Activated CD4-positive, alpha-beta T cell treated with anti-CD3 and anti-CD28 coated beads, Interleukin-2, amount 50 U/mL, for 48 hours (primary cell): ENCODE results near the gene MYH10.

Experiments
- DNase-seq, 2 experiments: peaks; one replicate each; pipeline ENCODE4 v3.0.0-alpha.2; 2020

Gene MYH10

DNA sequence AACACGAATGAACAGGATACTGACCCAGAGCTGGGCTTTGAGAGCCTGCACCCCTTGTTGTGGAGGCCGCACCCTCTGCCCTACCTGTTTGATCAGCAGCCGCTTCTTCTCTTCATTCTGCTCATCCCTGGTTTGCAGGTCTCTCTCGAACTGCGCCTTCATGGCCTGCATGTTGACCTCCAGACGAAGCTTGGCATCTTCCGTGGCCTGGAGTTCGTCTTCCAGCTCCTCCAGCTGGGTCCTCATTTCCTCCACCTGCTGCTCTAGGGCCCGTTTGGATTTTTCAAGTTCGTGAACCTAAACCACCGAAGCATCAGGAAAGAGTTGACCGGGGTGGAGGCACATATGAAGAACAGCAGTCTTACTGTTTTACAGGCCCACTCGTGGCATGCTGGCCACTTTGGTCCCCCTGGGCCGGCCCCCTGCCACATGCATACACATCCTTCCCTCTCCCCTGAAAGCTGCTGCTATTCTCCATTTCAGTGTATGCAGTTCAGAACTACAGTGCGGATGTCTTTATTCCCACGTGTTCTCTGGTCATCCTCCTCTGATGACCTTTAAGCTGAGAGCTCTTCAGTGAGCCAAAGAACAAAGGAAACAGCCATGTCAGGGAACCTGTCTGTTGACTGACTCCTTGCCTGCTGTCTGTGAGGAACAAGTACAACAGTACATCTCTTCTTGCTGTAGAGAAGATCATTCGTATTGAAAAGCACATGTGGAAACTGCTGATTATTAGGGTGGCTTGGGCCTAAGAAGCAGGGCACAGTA is 140.1 kb downstream of the MYH10 start:
- DNase-seq, result no peak

DNA sequence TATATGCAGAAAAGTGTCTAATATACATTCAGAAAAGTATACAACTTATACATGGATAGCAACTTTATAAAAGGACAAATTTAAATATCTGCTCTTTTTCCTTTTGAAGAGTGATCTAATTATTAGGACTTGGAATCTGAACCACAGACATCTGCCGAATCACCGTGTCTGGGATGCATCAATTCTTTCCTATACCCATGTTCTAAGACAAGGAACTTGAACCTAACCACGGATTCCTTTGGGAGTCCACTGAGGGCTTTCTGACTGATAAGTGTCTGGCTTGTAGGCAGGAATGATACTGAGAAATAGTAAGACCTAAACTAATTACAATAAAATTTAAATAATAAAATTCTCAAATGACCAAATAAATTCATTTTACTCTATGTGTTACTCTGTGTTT is 140.7 kb downstream of the MYH10 start:
- no peak for DNase-seq

DNA sequence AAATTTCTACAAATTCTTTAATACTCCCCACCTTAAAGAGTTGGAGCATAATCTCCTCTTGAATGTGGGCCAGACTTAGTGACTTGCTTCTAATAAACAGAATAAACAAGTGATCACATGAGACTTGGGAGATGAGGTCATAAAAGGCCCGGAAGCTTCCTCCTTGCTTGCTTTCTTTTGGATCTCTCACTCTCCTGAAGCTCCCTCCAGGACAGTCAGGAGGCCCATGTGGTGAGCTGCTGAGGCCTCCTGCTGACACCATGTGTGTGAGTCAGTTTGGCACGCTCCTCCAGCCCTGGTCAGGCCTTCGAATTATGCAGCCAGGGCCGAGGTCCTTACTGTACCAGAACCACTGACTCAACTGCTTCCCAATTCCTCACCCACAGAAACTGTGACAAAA is 141.6 kb downstream of the MYH10 start:
- no peak for DNase-seq

DNA sequence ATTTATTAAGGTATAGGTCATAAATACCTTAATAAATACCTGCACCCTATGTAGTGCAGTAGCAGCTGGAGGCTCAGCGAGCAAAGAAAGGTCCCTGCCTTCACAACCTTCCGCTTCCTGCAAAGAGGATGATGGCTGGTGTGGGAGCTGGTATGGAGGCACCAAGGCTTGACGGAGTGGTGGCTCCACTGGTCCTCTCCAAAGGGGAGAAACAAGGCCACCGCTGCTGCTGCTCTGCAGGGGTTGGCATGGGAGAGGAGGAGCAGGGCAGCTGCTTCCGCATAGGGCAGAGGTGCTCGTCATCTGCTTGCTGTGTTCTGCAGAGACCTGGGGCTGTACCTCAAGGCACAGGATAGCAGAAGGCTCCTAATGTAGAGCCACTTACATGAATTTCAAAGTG is 142.0 kb downstream of the MYH10 start:
- no peak for DNase-seq

DNA sequence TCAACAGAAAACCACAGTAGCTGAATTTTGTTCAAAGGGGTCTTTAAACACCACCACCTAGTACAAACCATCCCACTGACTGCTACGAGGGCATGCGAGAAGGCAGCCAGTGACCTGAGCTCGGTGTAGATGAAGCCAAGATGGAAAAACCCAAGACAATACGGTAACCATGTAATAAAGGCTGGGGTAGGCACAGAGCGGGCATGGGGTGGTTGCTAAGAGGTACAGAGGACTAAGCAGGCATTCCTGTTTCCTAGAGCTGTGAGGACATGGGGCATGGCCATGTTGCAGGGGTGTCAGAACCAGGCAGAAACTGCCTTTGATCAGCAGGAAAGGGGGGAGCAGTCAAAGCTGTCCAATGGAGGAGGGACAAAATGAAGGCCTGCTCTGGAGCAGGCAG is 142.8 kb downstream of the MYH10 start:
- DNase-seq, result no peak

DNA sequence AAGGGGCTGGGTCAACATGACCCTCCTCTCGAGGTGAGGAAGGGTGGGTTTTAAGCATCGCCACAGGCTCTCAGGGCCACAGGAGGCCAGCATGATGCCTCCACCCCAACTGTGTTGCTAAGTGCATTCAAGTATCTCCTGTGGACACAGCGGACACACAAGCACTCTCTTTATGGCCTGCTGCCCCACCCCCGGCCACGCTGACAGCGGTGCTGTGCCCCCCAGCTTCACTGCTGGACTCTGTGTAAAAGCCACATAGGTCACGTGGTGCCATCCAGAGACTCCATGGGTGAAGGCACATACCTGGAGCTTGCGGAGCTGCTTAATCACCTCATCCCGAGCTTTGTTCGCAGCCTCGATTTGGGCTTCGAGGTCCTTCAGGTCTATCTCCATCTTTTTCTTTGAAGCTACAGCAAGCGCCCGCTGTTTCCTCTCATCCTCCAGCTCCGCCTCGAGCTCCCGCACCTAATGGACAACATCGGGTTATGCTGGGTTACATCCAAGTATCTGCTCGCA is 143.3 kb downstream of the MYH10 start:
- no peak for DNase-seq

DNA sequence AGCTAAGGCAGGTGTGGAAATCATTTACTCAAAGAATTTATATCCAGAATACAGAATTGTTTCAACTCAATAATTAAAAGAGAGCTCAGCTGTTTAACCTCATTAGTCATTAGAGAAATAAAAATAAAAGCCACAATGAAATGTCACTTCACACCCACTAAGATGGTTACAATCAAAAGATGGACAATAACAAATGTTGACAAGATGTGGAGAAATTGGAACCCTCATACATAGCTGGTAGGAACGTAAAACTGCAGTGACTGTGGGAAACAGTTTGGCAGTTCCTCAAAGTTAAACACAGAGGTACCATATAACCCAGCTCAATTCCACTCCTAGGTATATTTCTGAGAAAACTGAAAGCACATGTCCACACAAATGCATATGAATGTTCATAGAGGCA is 145.0 kb downstream of the MYH10 start:
- DNase-seq, result no peak

DNA sequence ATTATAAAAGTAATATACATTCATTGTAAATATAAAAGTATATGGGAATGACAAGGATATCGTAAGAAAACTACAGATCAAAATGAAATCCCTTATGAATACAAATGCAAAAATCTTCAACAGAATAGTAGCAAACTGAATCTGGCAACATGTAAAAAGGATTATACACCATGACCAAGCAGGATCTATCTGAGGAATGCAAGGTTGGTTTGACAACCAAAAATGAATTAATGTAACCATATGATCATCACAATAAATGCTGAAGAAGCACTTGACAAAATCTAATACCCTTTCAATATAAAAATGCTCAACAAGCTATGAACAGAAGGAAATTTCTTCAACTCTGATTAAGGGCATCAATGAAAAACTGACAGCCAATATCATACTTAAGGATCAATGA is 146.1 kb downstream of the MYH10 start:
- DNase-seq, result no peak

DNA sequence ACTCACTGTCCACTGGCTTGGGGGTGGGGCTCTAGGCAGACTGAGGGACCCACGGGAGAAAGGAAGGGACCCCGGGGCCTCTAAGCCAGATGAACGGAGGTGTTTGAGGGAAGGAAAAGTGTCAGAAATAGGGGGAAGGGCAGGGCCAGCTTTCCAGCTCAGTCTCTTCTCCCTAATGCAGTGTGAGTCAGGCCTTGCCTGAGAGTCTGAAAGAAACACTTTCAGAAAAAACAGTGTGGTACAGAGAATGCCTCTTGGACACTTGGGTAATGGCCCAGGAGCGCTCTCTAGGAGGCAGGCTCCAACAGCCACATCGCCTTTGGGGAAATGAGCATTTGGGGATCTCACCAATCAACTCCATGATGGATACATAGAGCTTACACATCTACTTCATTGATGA is 148.0 kb downstream of the MYH10 start:
- DNase-seq, result no peak

DNA sequence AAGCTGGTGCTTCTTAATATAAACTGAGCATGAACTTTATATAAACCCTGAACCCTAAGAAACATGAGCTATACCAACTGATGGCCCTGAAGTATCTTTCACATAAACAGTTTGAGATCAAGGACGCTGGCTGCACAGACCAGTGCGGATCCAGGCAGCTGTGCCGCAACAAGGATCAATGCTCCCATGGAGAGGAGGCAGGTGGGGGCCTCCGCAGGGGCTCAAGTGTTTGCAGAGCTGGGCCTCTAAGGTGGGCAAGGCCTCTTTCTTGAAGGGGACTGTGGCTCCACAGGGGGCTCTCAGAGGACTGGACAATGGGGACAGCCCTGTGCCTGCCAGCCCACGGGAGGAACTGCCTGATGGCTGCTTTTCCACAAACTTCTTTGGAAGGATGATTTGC is 148.8 kb downstream of the MYH10 start:
- DNase-seq, result no peak

DNA sequence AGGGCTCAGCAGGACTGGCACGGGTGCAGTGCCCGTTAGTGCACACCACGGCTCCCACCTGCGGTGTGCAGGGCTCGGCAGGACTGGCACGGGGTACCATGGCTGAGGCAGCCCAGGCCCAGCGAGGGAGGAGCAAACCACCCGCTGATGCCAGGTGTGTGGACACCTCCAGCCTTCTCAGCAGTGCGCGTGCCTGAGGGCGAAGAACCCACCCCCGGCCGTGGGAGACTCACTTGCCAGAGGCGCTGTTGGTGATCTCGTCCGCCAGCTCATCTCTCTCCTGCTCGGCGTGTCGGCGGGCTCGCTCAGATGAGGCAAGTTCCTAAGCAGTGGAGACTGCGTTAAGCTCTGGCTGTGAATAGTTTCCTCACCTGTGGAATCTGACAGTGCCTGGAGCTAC is 149.4 kb downstream of the MYH10 start:
- no peak for DNase-seq

DNA sequence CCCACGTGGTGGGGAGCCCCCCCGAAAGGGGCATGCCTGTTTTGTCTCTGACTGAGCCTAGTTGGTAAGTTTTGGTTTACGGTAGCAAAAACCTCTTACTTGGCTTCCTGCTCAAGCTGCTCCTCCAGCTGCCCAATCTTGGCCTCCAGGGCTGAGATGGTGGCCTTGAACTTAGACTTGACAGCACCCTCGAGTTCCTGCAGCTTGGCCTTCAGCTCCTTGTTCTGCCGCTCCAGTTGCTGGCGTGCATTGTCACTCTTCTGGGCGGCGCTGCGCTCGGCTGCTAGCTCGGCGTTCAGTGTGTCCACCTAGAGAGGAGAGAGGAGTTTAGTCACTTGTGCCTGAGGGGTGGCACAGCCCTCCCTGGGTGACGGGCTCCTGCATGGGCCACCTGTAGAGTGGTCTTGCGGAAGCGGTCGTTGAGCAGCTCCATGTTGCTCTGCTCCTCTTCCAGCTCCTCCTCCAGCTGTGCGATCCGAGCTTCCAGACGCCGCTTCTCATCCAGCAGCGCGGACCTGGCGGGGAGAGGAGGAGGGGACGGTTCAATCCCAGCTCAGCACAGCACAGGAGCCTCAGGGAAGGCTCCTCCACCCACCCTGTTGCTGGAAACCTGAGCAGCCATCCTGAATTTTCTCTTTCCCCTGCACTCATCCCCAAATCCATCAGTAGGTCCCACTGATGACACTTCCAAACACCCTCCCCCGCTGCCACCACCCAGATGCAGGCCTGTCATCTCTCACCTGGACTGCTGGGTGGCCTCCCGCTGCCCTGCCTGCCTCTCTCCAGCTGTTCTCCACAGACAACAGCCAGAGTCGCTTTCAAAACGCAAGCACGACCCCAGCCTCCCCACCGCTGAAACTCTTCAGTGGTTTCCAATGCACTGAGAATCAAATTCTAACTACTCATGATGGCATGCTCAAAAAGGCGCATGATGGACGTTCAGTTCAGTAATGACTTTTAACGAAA is 150.2 kb downstream of the MYH10 start:
- DNase-seq, result no peak

DNA sequence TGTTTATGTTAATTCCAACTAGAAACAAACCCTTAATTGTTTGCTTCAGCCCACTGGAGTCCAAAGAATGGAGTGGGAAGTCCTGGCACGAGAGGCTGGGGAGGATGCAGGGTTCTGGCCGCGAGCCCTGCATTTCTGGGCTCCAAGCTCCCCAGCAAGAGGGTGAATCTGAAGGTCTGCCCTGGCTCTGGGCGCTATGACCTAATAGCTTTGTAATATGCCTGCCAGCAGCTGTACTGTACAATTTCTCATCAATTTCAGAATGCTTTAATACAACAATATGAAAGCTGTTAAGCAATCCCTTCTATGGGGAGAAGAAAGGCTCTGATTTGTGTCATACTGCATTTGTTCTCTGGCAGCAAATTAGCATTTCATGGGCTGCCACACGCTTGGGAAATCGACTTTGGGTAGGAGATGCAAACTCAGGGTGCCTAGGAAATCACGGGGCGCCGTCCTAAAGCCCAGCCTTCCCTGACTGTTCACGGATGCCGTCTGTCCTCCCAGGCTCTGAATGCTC is 151.0 kb downstream of the MYH10 start:
- DNase-seq, result no peak

DNA sequence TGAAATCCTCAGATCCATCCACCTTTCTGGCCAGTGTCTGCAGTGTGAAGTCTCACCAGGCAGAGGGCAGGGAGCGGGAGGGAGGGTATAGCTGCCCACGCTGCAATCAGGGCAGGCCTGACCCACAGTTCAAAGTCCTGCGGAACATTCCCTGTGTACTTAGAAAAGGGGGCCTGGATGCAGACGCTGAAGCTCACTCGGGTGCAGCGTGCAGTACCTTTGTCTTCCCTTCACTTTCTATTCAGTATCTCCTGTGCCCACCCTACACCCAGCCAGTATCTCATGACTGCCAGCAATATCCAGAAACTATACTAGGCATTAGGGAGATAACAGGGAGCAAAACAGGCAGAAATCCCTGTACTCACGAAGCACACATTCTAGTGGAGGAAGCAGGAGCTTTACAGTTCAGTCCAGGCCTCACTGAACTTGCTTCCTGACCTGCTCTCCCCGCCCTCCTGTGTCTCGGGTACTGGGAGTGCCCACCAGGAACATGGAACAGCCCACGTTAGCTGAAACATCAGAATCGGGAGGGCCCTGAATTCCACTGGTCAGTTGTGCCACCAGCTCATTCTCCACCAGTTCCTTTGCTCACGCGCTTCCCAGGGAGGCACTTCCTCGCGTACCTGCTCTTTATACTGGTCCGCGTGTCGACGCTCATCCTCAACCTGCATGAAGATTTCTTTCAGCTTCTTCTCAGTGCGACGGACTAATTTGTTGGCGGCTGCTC is 152.6 kb downstream of the MYH10 start:
- no peak for DNase-seq

DNA sequence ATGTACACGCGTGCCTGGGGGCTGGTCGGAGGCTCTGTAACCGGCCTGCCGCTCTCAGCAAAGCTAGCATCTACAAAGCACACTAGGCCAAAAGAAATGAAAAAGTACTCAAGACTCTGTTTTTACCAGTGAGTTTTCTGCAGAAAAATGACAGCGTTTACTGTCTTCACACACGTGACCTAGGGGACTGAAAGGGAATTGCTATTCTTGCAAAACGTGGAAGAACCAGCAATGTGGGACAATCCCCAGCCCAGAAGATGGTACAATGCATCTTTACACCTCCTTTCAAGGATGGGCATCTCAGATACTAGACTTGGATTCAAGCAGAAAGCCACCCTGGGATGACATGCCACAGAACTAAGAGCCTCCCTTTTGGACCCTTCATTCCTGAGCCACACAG is 153.4 kb downstream of the MYH10 start:
- no peak for DNase-seq

DNA sequence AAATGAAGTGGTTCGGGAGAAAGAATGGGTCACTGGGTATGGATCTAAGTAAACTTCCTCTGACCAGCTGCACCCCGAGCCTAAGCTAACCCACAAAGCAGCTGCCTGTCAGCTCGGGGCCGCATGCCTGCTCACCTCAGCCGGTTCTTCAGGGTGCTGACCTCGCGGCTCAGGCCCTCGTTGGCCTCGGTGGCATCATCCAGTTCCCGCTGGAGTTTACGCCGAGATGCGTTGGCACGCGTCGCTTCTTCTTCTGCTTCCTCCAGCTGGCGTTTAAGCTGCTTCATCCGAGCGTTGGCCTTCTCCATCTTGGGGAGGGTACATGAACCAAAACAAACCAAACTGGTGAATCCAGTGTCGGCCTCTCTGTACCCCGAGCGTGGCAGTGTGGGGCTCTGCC is 153.8 kb downstream of the MYH10 start:
- no peak for DNase-seq

DNA sequence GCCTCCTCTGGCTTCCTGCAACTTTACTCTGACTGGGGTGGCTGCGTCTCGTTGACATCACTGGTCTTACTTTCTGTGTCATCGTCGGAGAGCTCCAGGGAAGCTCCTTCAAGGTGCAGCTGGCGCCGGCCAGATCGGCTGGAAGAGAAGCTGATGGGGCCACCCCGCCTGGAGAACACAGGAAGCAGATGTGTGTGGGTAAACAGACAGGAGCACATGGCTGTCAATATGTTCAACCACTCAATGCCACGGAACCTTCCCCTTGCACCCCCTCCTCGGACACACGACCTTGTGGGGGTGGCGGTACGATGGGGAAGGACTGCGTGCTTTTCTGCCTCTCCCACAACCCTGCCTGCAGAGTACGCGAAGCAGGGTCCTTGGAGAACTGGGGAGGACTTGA is 154.7 kb downstream of the MYH10 start:
- no peak for DNase-seq

DNA sequence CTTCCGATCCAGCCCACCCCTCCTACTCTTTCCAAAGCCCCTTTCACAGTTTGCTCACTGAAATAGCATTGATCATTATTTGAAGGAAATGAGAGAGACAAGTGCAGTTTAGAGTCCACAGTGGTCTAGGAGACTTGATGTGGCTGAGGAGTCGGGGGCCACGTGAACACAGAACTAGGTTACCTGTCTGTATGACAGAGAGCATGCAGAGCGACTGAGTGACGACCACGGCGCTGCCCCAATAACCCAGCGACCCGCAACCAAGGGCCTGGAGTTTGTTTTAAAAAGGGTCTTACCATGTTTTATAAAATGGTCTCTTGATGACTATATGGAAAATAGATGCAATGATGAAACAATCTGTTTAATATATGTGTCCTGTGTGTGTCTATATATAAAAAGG is 155.3 kb downstream of the MYH10 start:
- DNase-seq, result no peak

DNA sequence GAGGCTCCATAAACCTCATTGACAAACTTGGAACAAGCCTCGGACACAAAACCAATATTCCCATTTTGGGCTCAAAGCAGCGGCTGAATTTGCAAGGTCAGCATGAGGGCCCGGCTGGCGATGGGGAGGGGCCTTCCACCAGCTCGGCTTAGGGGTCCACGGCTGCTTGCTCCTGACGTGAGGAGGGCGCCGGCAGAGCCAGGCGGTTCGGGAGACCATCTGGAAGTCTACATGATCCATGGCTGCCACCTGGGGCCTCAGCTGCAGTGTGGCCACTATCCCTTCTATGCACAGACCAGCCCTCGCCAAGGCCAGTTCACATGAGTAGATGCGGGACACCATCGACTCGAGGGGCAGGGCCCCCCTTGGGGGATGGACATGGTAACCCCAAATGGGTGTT is 155.7 kb downstream of the MYH10 start:
- DNase-seq, result no peak

DNA sequence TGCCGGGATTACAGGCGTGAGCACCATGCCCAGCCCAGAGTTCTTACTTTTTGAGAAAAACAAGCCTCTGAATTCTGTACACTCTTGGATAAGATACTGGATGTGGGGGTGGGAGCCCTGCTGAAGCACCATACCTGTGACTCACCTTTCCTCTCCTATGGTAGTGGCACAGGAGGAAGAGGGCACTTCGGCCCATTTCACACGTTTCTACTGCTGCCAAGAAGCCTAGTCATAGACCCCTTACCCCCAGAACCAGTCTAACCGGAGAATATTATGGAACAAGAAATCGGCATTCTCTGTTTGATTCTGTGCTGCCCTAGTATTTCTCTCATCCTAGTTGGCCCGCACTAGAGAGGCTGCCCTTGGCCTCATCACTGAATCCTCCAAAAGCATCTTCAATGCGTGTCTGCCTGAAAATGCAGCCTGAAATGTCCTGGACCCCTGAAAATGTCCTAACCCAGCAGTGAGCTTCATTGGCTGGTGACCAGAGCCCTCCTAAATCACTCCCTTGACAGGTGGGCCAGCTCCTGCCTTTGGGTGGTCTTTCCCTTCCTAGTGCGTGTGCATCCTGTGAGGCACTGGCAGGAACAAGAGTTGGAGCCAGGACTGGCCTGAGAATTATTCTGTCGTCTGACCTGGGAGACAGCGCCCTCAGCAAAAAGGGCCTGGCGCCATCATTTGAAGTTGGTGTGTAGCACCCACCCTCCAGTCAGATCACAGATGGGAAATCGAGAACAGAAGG is 156.9 kb downstream of the MYH10 start:
- no peak for DNase-seq

DNA sequence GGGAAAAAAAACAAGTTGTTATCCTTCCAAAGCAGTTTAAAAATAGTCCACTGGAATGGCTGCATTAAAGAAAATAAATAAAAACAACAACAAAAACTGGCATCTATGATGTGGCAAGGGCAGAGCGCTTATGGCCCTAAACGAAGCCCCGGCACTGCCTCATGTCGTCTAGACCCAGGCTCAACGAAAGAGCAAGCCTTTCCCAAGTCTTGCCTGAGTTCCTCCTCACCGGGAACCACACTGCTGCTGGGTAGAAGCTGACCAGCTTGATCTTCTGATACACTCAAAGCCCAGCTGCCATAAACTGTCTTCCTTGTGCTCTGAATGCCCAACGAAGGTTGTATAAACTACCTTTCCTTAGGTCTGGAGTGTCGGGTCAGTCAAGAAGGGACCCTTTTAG is 157.9 kb downstream of the MYH10 start:
- no peak for DNase-seq

DNA sequence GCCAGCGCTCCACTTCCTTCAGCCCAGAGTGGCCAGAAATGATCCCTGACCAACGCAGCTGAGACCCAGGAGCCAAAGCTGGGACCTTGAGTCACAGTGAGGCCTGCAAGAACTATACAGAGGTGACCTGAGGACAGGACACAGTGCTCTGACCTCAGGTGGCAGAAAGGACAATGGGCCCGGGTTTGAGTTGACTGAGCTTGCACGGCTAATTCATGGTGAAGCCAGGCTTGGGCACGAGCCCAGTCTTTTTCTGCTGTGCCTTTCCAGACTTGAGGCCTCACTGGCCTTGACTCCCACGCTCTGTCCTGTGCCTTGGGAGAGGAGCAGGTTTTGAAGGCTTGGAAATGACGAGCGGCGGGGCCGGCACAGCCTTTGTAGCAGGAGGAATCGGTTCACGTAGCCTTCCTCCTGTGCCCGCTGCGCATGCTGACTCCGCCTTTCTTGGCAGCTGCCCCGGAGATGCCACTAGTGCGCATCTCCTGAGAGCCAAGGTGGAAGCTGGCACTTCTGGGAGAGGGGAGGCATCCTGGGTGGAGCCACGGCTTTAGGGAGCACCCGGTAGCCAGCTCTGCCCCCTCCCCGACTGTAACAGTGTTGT is 160.0 kb downstream of the MYH10 start:
- no peak for DNase-seq
